ENCODE results near the gene ADRA2B.

Gene ADRA2B

GRCh38 chr2:96130483-96130882 is 14.1 kb upstream of the ADRA2B start:
- no peak for DNase-seq (ENCODE audit: low spot score)
- no peak for TF ChIP-seq CTCF (IDR thresholded peaks at IDR 0.05; ENCODE audit: extremely low read depth, insufficient read depth, missing control alignments)
- in situ Hi-C loops (cut with MboI; ENCODE audit: low pct_unique_long_range_greater_than_20kb, low sequenced_read_pairs, unreplicated experiment), result no loop called here

- no peak for DNase-seq (ENCODE audit: low spot score)
- TF ChIP-seq CTCF (IDR thresholded peaks at IDR 0.05; ENCODE audit: extremely low read depth, insufficient read depth, missing control alignments), result no peak
- in situ Hi-C loops (cut with MboI; ENCODE audit: low pct_unique_long_range_greater_than_20kb, low sequenced_read_pairs, unreplicated experiment), result no loop called here
These were observed 13.3 kb upstream of the ADRA2B start for GRCh38 chr2:96129528-96130120.

- in situ Hi-C loops (cut with MboI; ENCODE audit: low pct_unique_long_range_greater_than_20kb, low sequenced_read_pairs, unreplicated experiment), result no loop called here
- DNase-seq (ENCODE audit: low spot score), result no peak
- no peak for TF ChIP-seq CTCF (IDR thresholded peaks at IDR 0.05; ENCODE audit: extremely low read depth, insufficient read depth, missing control alignments)
These were observed 12.1 kb upstream of the ADRA2B start for GRCh38 chr2:96128456-96128855.

GRCh38 chr2:96124406-96125265 is 8.3 kb upstream of the ADRA2B start:
- in situ Hi-C loops (cut with MboI; ENCODE audit: low pct_unique_long_range_greater_than_20kb, low sequenced_read_pairs, unreplicated experiment), result no loop called here
- TF ChIP-seq CTCF (IDR thresholded peaks at IDR 0.05; ENCODE audit: extremely low read depth, insufficient read depth, missing control alignments), result no peak
- no peak for DNase-seq (ENCODE audit: low spot score)

GRCh38 chr2:96123936-96124335 is 7.6 kb upstream of the ADRA2B start:
- no peak for DNase-seq (ENCODE audit: low spot score)
- in situ Hi-C loops (cut with MboI; ENCODE audit: low pct_unique_long_range_greater_than_20kb, low sequenced_read_pairs, unreplicated experiment), result no loop called here

GRCh38 chr2:96123290-96123689 is 6.9 kb upstream of the ADRA2B start:
- no peak for DNase-seq (ENCODE audit: low spot score)
- in situ Hi-C loops (cut with MboI; ENCODE audit: low pct_unique_long_range_greater_than_20kb, low sequenced_read_pairs, unreplicated experiment), result no loop called here
- no peak for TF ChIP-seq CTCF (IDR thresholded peaks at IDR 0.05; ENCODE audit: extremely low read depth, insufficient read depth, missing control alignments)

More at GRCh38 chr2:96123936-96124335, 7.6 kb upstream of the ADRA2B start:
- no peak for TF ChIP-seq CTCF (IDR thresholded peaks at IDR 0.05; ENCODE audit: extremely low read depth, insufficient read depth, missing control alignments)
